Kidney tubule cell (primary cell): ENCODE data around the gene SLC28A1.
A peak's percentile ranks its signal among the peaks of the same experiment; 100 is the strongest.

Experiments used
- DNase-seq: peaks from one replicate; pipeline ENCODE4 v3.0.0-alpha.2; 2018; ENCODE audit warnings: low spot score

SLC28A1 gene

GRCh38 chr15:84883916-84884781, at the start of gene SLC28A1:
SLC28A1 (plus strand) TSS chr15:84884662; CDS start chr15:84887761, 3,099 bp downstream.
- peak; percentile 48 for DNase-seq

GRCh38 chr15:84834969-84835368, 49.5 kb upstream of the SLC28A1 start:
- DNase-seq: no peak

GRCh38 chr15:84835661-84836337, 48.7 kb upstream of the SLC28A1 start:
- DNase-seq: no peak

- no peak for DNase-seq
These were observed 47.6 kb upstream of the SLC28A1 start for GRCh38 chr15:84836844-84837243.

GRCh38 chr15:84839714-84840113, 44.7 kb upstream of the SLC28A1 start:
- DNase-seq: no peak

- DNase-seq: no peak
These were observed 44.2 kb upstream of the SLC28A1 start for GRCh38 chr15:84840255-84840654.

GRCh38 chr15:84840741-84841429, 43.6 kb upstream of the SLC28A1 start:
- DNase-seq: peak; percentile 82

GRCh38 chr15:84842781-84843180, 41.7 kb upstream of the SLC28A1 start:
- no peak for DNase-seq

GRCh38 chr15:84844964-84845363, 39.5 kb upstream of the SLC28A1 start:
- peak; percentile 44 for DNase-seq

GRCh38 chr15:84845631-84846030, 38.8 kb upstream of the SLC28A1 start:
- peak; percentile 66 for DNase-seq

- DNase-seq: no peak
These were observed 38.2 kb upstream of the SLC28A1 start for GRCh38 chr15:84846269-84846668.

- no peak for DNase-seq
These were observed 37.1 kb upstream of the SLC28A1 start for GRCh38 chr15:84847382-84847781.

GRCh38 chr15:84852212-84852611, 32.2 kb upstream of the SLC28A1 start:
- DNase-seq: no peak

- no peak for DNase-seq
These were observed 29.3 kb upstream of the SLC28A1 start for GRCh38 chr15:84855136-84855535.

GRCh38 chr15:84855765-84856164, 28.7 kb upstream of the SLC28A1 start:
- no peak for DNase-seq

- no peak for DNase-seq
These were observed 27.6 kb upstream of the SLC28A1 start for GRCh38 chr15:84856731-84857417.

GRCh38 chr15:84857418-84858004, 27.0 kb upstream of the SLC28A1 start:
- DNase-seq: no peak

GRCh38 chr15:84858231-84858630, 26.2 kb upstream of the SLC28A1 start:
- no peak for DNase-seq

GRCh38 chr15:84859144-84859543, 25.3 kb upstream of the SLC28A1 start:
- DNase-seq: peak; percentile 84

GRCh38 chr15:84859651-84860050, 24.8 kb upstream of the SLC28A1 start:
- no peak for DNase-seq

GRCh38 chr15:84861781-84862180, 22.7 kb upstream of the SLC28A1 start:
- DNase-seq: no peak
